Mesothelial cell of epicardium (in vitro differentiated cells): ENCODE data around the gene TBL1Y. TPM values are rescaled to one million over a fixed set of nuclear protein-coding genes. Genes with fewer than 3 reads are reported as not detected.

Experiments
- DNase-seq, 2 experiments: peaks; one replicate each; pipeline ENCODE4 v3.0.0; 2021; ENCODE audit warnings: low spot score in 2 of 2; ENCODE audit not compliant: unreplicated experiment in 2 of 2
- H3K27ac Mint-ChIP-seq: 2 replicates; pipeline ENCODE4 v1.8.0; 2021; ENCODE audit warnings: mixed read lengths
- H3K27me3 Mint-ChIP-seq: 2 replicates; pipeline ENCODE4 v1.8.0; 2021; ENCODE audit warnings: low read depth, mixed read lengths
- H3K36me3 Mint-ChIP-seq: 2 replicates; pipeline ENCODE4 v1.8.0; 2021; ENCODE audit warnings: mixed read lengths
- H3K4me1 Mint-ChIP-seq: 2 replicates; pipeline ENCODE4 v1.8.0; 2021; ENCODE audit warnings: mixed read lengths
- H3K4me3 Mint-ChIP-seq: 2 replicates; pipeline ENCODE4 v1.8.0; 2021; ENCODE audit warnings: mild to moderate bottlenecking, moderate library complexity, mixed read lengths
- H3K9me3 Mint-ChIP-seq: 2 replicates; pipeline ENCODE4 v1.8.0; 2021; ENCODE audit warnings: mixed read lengths
- total RNA-seq: library from RNA; stranded (reverse); gene quantifications from 3 replicates; pipeline ENCODE4 v1.2.1, GENCODE V29; 2021
- TF ChIP-seq, protein P1 (sequence below): fragments of 200-600 bp; sonication (generic); IDR thresholded peaks from one replicate; pipeline ENCODE4 v1.5.0; 2021; ENCODE audit warnings: antibody characterized with exemption; ENCODE audit not compliant: unreplicated experiment

TBL1Y gene
- total RNA-seq, 1 donor from 2014 or later: not detected

- Mint-ChIP-seq H3K4me3 (no peak overlapping the region), H3K9me3 (no peaks in the 10 kb centered on the region), H3K4me1 (no peaks in the 10 kb centered on the region), H3K27ac (no peak overlapping the region), H3K36me3 (no peaks in the 10 kb centered on the region), H3K27me3 (no peaks in the 10 kb centered on the region)
- TF ChIP-seq, protein P1, sequence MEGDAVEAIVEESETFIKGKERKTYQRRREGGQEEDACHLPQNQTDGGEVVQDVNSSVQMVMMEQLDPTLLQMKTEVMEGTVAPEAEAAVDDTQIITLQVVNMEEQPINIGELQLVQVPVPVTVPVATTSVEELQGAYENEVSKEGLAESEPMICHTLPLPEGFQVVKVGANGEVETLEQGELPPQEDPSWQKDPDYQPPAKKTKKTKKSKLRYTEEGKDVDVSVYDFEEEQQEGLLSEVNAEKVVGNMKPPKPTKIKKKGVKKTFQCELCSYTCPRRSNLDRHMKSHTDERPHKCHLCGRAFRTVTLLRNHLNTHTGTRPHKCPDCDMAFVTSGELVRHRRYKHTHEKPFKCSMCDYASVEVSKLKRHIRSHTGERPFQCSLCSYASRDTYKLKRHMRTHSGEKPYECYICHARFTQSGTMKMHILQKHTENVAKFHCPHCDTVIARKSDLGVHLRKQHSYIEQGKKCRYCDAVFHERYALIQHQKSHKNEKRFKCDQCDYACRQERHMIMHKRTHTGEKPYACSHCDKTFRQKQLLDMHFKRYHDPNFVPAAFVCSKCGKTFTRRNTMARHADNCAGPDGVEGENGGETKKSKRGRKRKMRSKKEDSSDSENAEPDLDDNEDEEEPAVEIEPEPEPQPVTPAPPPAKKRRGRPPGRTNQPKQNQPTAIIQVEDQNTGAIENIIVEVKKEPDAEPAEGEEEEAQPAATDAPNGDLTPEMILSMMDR: no peak
- no peak for DNase-seq
Measured at GRCh38 chrY:7008578-7009355, 98.3 kb downstream of the TBL1Y start.

DNA sequence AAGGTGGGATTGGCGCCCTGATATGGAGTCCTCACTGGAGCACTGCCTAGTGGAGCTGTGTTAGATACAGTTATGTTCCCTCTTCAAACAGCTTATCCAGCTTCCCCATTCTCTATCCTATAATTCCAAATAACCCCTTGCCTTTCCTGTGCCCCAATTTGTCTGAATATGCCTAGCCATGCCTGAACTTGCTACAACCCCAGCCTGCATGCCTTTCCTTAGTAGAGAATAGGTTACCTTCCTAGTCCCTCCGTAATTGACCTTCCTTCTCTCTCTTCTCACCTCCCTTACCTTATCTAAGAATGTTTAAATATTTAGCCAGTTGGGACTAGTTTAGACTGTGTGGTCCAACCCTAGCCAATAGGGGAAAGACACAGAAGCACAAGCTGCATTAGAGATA lies 102.6 kb downstream of the TBL1Y start:
- TF ChIP-seq, protein P1: no peak
- no peak for DNase-seq
- Mint-ChIP-seq H3K4me3 (no peak overlapping the region), H3K27me3 (no peaks in the 10 kb centered on the region), H3K36me3 (no peaks in the 10 kb centered on the region), H3K27ac (no peak overlapping the region), H3K4me1 (no peaks in the 10 kb centered on the region), H3K9me3 (no peaks in the 10 kb centered on the region)

DNA sequence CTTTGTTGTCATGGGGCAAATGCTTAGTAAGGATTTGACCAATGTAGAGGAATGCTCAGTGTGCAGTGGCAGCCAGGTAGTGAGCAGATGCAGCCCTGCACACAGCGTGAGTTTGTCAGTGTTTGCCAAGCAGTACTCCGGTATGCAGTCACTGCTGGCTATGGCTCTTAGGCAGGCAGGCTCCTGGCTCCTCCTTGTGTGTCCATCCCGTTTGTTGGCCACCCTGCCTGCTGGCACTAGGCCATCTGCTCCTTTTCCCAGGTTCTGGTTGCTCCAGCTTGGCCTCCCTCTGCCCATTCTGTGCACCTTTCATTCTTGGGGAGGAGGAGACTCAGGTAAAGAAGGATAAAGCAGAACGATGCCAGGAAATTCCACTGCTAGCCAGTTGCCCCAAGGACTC lies 106.0 kb downstream of the TBL1Y start:
- Mint-ChIP-seq H3K36me3 (no peaks in the 10 kb centered on the region), H3K4me3 (no peak overlapping the region), H3K27ac (no peak overlapping the region), H3K9me3 (no peaks in the 10 kb centered on the region), H3K27me3 (no peaks in the 10 kb centered on the region), H3K4me1 (no peaks in the 10 kb centered on the region)
- TF ChIP-seq, protein P1: no peak
- DNase-seq: no peak

- H3K4me3 Mint-ChIP-seq: no peak overlapping the region
- no peaks in the 10 kb centered on the region for H3K36me3 Mint-ChIP-seq
- no peaks in the 10 kb centered on the region for H3K9me3 Mint-ChIP-seq
- no peak overlapping the region for H3K27ac Mint-ChIP-seq
- no peak for DNase-seq
- no peaks in the 10 kb centered on the region for H3K4me1 Mint-ChIP-seq
- TF ChIP-seq, protein P1: no peak
- H3K27me3 Mint-ChIP-seq: no peaks in the 10 kb centered on the region
Measured at GRCh38 chrY:7017244-7018080, 107.0 kb downstream of the TBL1Y start.

GRCh38 chrY:7039037-7039436 lies 128.5 kb downstream of the TBL1Y start:
- Mint-ChIP-seq H3K9me3 (no peaks in the 10 kb centered on the region), H3K27ac (no peak overlapping the region), H3K4me1 (no peaks in the 10 kb centered on the region), H3K4me3 (no peak overlapping the region), H3K27me3 (no peaks in the 10 kb centered on the region), H3K36me3 (no peaks in the 10 kb centered on the region)
- TF ChIP-seq, protein P1: no peak
- DNase-seq: no peak
